HEK293 (cell line): ENCODE measurements around the gene TGM6.

ENCODE experiments used
- CTCF ChIA-PET: fragments of 350-600 bp; formaldehyde crosslinking; extraction: SDS; loops from one replicate; lab custom pipeline; 2021; ENCODE audit warnings: antibody characterized with exemption; lab: Yijun Ruan, JAX
- POLR2A ChIA-PET: fragments of 300-600 bp; formaldehyde crosslinking; extraction: SDS; loops from one replicate; lab custom pipeline; 2020; ENCODE audit warnings: antibody characterized with exemption, inconsistent platforms; lab: Yijun Ruan, JAX
- H3K27ac ChIP-seq: fragments of 200-500 bp; sonication (Bioruptor generic); 2 replicates; pipeline ENCODE4 v1.5.1; 2014; ENCODE audit warnings: low read depth, low read length, control low read depth, inconsistent platforms; ENCODE audit errors: extremely low read depth
- H3K36me3 ChIP-seq, 2 experiments: fragments of 200-500 bp in 1 of 2; sonication (Bioruptor generic) in 1 of 2; 1 replicate in 1 of 2; 2 replicates in 1 of 2; pipeline ENCODE4 v1.5.1; 2014 to 2017; ENCODE audit warnings: inconsistent platforms in 2 of 2, low read length in 2 of 2; ENCODE audit not compliant: control insufficient read depth in 2 of 2, insufficient read depth in 1 of 2
- H3K4me1 ChIP-seq: fragments of 200-500 bp; sonication (Bioruptor generic); 2 replicates; pipeline ENCODE4 v1.5.1; 2014; ENCODE audit warnings: mild to moderate bottlenecking, low read length, inconsistent platforms; ENCODE audit not compliant: control insufficient read depth, insufficient read depth
- H3K4me3 ChIP-seq: 2 replicates; pipeline ENCODE4 v1.5.1; 2011; ENCODE audit warnings: low read depth, mild to moderate bottlenecking, control low read depth, low read length, moderate library complexity
- H3K9me3 ChIP-seq: fragments of 200-500 bp; sonication (Bioruptor generic); 2 replicates; pipeline ENCODE4 v1.5.1; 2014; ENCODE audit warnings: low read depth, low read length, inconsistent platforms; ENCODE audit not compliant: control insufficient read depth, insufficient read depth
- EGR2 ChIP-seq: fragments of 450-650 bp; formaldehyde crosslinking; IDR thresholded peaks from 2 replicates; pipeline ENCODE4 v1.5.1; 2016; ENCODE audit warnings: low read depth, missing biosample characterization, missing genetic modification characterization
- ELK4 ChIP-seq: IDR thresholded peaks from 2 replicates; pipeline ENCODE4 v1.6.1; 2011; ENCODE audit warnings: mild to moderate bottlenecking, low read depth, low read length, borderline replicate concordance
- GFI1B ChIP-seq: fragments of 450-650 bp; formaldehyde crosslinking; IDR thresholded peaks from 2 replicates; pipeline ENCODE4 v1.5.1; 2016; ENCODE audit warnings: missing biosample characterization, missing genetic modification characterization
- HOXC10 ChIP-seq: sonication (generic); formaldehyde crosslinking; IDR thresholded peaks from 2 replicates; pipeline ENCODE4 v1.8.1; 2023; ENCODE audit warnings: mild to moderate bottlenecking, missing genetic modification reagents
- KLF7 ChIP-seq: fragments of 450-650 bp; formaldehyde crosslinking; IDR thresholded peaks from 2 replicates; pipeline ENCODE4 v1.5.1; 2016; ENCODE audit warnings: missing biosample characterization, missing genetic modification characterization, borderline replicate concordance
- SP3 ChIP-seq: fragments of 450-650 bp; formaldehyde crosslinking; IDR thresholded peaks from 2 replicates; pipeline ENCODE4 v1.5.1; 2016; ENCODE audit warnings: missing biosample characterization, missing genetic modification characterization
- ZBTB49 ChIP-seq: fragments of 450-650 bp; formaldehyde crosslinking; IDR thresholded peaks from 2 replicates; pipeline ENCODE4 v1.5.1; 2016; ENCODE audit warnings: missing biosample characterization, missing genetic modification characterization, low read depth
- ZNF239 ChIP-seq: fragments of 450-650 bp; formaldehyde crosslinking; IDR thresholded peaks from 2 replicates; pipeline ENCODE4 v1.5.1; 2016; ENCODE audit warnings: missing biosample characterization, missing genetic modification characterization
- ZNF280C ChIP-seq: fragments of 450-650 bp; formaldehyde crosslinking; IDR thresholded peaks from 2 replicates; pipeline ENCODE4 v1.5.1; 2016; ENCODE audit warnings: missing biosample characterization, missing genetic modification characterization
- ZNF645 ChIP-seq: fragments of 450-650 bp; formaldehyde crosslinking; IDR thresholded peaks from 2 replicates; pipeline ENCODE4; 2016; ENCODE audit warnings: missing biosample characterization, missing genetic modification characterization
- ZNF660 ChIP-seq: fragments of 450-650 bp; IDR thresholded peaks from 2 replicates; pipeline ENCODE4 v1.5.1; 2018; ENCODE audit warnings: missing biosample characterization, mild to moderate bottlenecking, missing genetic modification characterization
- ZNF701 ChIP-seq: fragments of 450-650 bp; formaldehyde crosslinking; IDR thresholded peaks from 2 replicates; pipeline ENCODE4 v1.5.1; 2016; ENCODE audit warnings: missing biosample characterization, missing genetic modification characterization
- ZNF837 ChIP-seq: fragments of 450-650 bp; formaldehyde crosslinking; IDR thresholded peaks from 2 replicates; pipeline ENCODE4 v1.5.1; 2016; ENCODE audit warnings: missing biosample characterization, missing genetic modification characterization
- ZSCAN30 ChIP-seq: fragments of 450-650 bp; IDR thresholded peaks from 2 replicates; pipeline ENCODE4 v1.5.1; 2018; ENCODE audit warnings: missing biosample characterization, mild to moderate bottlenecking, missing genetic modification characterization, moderate library complexity

TGM6 gene

GRCh38 chr20:2446845-2447244 lies 66.1 kb downstream of the TGM6 start (continued):
- TF ChIP-seq GFI1B (tag by site-specific recombination) (no peak), ELK4 (no peak), ZSCAN30 (tag by site-specific recombination) (no peak), ZBTB49 (tag by site-specific recombination) (no peak), ZNF645 (tag by site-specific recombination) (no peak), HOXC10 (CRISPR knock-in tag) (no peak), ZNF837 (tag by site-specific recombination) (no peak), SP3 (tag by site-specific recombination) (no peak), ZNF701 (tag by site-specific recombination) (no peak)
- TF ChIP-seq, all 188 proteins: peak for 0

GRCh38 chr20:2449386-2449785 lies 68.7 kb downstream of the TGM6 start:
- TF ChIP-seq ZNF280C (tag by site-specific recombination) (no peak), EGR2 (tag by site-specific recombination) (peak; percentile 55; the same call in 1 of the 2 replicates)
- Histone ChIP-seq H3K9me3 (no peaks in the 10 kb centered on the region; the same call in 1 of the 2 replicates), H3K36me3 (no peaks in the 10 kb centered on the region), H3K27ac (no peak overlapping the region), H3K4me3 (no peak overlapping the region), H3K4me1 (no peaks in the 10 kb centered on the region)
- ChIA-PET POLR2A (no interaction called here), CTCF (interaction anchor here (4.8 kb wide), 1 partner anchor 13 kb away, joined by 43 read pairs; no protein-coding TSS in a partner anchor)

- ChIA-PET POLR2A (no interaction called here), CTCF (interaction anchor here (0.7 to 4.8 kb wide), 36 partner anchors 10 to 1120 kb away, joined by 3 to 68 read pairs (median 5); no protein-coding TSS in a partner anchor)
- Histone ChIP-seq H3K9me3 (no peaks in the 10 kb centered on the region), H3K4me1 (no peaks in the 10 kb centered on the region), H3K27ac (no peak overlapping the region), H3K4me3 (no peak overlapping the region), H3K36me3 (no peaks in the 10 kb centered on the region)
- TF ChIP-seq ZNF239 (tag by site-specific recombination) (no peak), ZNF660 (tag by site-specific recombination) (no peak), KLF7 (no peak)
Observed at GRCh38 chr20:2451422-2451821, 70.7 kb downstream of the TGM6 start.
